Measurements from ENCODE around the gene ERGIC1.

GRCh38 chr5:172909931-172910502, 76.0 kb downstream of the ERGIC1 start:
- TF ChIP-seq EP300 (IDR thresholded peaks at IDR 0.05) (no peak), POLR2A (IDR thresholded peaks at IDR 0.05) (no peak), POLR2AphosphoS5 (IDR thresholded peaks at IDR 0.05) (no peak)
- TF ChIP-seq, protein P1, sequence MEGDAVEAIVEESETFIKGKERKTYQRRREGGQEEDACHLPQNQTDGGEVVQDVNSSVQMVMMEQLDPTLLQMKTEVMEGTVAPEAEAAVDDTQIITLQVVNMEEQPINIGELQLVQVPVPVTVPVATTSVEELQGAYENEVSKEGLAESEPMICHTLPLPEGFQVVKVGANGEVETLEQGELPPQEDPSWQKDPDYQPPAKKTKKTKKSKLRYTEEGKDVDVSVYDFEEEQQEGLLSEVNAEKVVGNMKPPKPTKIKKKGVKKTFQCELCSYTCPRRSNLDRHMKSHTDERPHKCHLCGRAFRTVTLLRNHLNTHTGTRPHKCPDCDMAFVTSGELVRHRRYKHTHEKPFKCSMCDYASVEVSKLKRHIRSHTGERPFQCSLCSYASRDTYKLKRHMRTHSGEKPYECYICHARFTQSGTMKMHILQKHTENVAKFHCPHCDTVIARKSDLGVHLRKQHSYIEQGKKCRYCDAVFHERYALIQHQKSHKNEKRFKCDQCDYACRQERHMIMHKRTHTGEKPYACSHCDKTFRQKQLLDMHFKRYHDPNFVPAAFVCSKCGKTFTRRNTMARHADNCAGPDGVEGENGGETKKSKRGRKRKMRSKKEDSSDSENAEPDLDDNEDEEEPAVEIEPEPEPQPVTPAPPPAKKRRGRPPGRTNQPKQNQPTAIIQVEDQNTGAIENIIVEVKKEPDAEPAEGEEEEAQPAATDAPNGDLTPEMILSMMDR (IDR thresholded peaks at IDR 0.05): no peak

Measured in gastroesophageal sphincter (tissue), 3 donors.